ENCODE data around the gene SH3BP2.

The SH3BP2 gene

DNA sequence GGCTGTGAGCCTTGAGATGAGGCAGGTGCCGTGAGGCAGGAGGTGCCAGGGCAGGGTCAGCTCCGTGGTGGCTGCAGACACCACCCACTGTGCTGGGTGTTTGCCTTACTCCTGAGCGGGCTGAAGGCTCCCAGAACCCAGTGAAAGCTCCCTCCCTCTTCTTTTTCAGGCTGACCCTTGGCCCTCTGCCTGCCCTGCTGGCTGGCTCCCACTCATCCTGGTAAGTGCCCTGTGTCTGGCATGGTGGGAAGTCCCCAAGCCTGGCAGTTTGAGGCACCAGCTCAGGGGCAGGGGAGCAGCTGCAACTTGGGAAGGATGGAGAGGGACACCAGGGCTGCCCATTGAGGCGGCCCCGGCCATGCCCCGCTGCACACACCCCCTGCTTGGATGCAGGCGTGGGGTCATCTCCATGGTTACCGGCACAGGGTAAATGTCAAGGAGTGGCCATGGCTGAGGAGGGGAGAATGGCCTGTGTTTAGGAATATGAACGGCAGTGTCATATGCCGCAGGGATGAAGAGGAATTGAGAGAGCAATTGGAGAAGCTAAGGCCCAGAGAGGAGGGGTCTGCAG is 16.8 kb downstream of the SH3BP2 start:
- no peak overlapping the region for H3K9ac ChIP-seq (ENCODE audit: low read length)
- no peak overlapping the region for H3K4me3 ChIP-seq (ENCODE audit: low read depth, low read length)
- H3K4me1 ChIP-seq (ENCODE audit: control insufficient read depth, insufficient read depth, low read length) = peaks cover 29% of the 10 kb centered on the region

DNA sequence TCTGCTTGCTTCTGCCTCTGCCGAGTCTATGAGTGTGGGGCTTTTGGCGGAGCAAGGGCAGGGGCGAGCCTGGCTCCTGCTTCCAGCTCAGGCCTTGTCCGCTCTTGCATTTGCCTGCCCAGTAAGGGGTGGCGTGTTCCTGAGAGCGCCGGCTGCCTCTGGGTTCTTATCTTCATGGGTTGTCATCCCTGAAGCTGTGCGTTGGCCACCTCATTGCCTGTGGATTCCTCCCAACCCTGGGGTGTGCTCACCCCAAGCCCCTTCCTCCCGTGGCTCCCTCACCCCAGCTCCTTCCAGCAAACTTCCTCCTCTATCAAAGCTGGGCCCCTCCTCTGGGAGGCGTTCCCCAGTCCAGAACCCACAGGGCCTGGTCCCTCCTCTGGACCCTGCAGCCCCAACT is 17.5 kb downstream of the SH3BP2 start:
- no peak overlapping the region for H3K27ac ChIP-seq (ENCODE audit: low read depth, low read length)
- no peaks in the 10 kb centered on the region for H3K27me3 ChIP-seq (ENCODE audit: control insufficient read depth, insufficient read depth, low read length)
- H3K36me3 ChIP-seq (ENCODE audit: control insufficient read depth, insufficient read depth, low read length) = no peaks in the 10 kb centered on the region
- no peak overlapping the region for H3K4me3 ChIP-seq (ENCODE audit: low read depth, low read length)
- peaks cover 29% of the 10 kb centered on the region for H3K4me1 ChIP-seq (ENCODE audit: control insufficient read depth, insufficient read depth, low read length)
- H3K9ac ChIP-seq (ENCODE audit: low read length) = no peak overlapping the region
- no peaks in the 10 kb centered on the region for H3K9me3 ChIP-seq (ENCODE audit: control insufficient read depth, insufficient read depth, low read depth, low read length)

More for the DNA sequence above, 16.8 kb downstream of the SH3BP2 start:
- Histone ChIP-seq H3K27me3 (ENCODE audit: control insufficient read depth, insufficient read depth, low read length) (no peaks in the 10 kb centered on the region), H3K9me3 (ENCODE audit: control insufficient read depth, insufficient read depth, low read depth, low read length) (no peaks in the 10 kb centered on the region), H3K36me3 (ENCODE audit: control insufficient read depth, insufficient read depth, low read length) (no peaks in the 10 kb centered on the region), H3K27ac (ENCODE audit: low read depth, low read length) (no peak overlapping the region)

DNA sequence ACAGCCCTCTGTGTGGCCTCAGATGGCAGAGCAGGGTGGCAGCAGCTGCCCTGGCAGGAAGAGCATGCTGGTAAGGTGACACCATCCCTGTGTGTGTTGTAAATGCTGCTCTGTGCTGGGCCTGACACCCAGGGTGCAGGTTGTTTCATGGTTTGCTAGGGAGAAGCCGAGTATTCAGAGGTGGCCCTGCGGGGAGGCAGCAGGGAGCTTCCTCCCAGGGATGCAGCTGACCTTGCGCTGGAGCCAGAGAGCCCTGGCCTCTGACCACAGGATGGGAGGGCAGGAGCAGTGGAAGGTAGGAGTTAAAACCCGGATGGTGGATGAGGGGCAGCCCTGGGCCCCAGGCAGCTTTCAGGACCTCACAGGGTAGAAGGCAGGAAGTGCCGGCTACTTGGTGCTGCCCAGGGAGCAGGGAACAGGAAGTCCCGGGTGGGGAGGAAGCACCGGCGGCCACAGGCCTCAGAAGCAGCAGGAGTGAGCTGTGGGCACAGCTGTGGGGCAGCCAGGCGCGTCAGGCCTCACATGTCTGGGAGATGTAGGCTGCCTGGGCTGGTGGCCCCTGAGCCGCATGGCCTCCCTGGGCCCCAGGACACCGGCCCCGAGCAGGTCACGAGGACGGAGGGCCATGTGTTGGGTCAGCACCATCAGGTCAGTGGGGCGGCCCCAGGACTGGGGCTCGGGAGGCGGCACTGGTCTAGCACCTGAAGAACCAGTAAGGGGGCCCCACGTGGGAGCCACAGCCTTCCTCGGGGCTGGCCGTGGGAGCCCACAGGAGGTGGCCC is 19.1 kb downstream of the SH3BP2 start:
- H3K9me3 ChIP-seq (ENCODE audit: control insufficient read depth, insufficient read depth, low read depth, low read length) = no peaks in the 10 kb centered on the region
- H3K9ac ChIP-seq (ENCODE audit: low read length) = peak overlapping the region; percentile 44
- no peak overlapping the region for H3K4me3 ChIP-seq (ENCODE audit: low read depth, low read length)
- H3K27me3 ChIP-seq (ENCODE audit: control insufficient read depth, insufficient read depth, low read length) = 0 out of 2 replicates have a peak, but pooled peaks cover under 1% of the 10 kb centered on the region
- peak overlapping the region; percentile 48; the same call in 1 of the 2 replicates for H3K27ac ChIP-seq (ENCODE audit: low read depth, low read length)
- H3K4me1 ChIP-seq (ENCODE audit: control insufficient read depth, insufficient read depth, low read length) = peaks cover 29% of the 10 kb centered on the region
- H3K36me3 ChIP-seq (ENCODE audit: control insufficient read depth, insufficient read depth, low read length) = no peaks in the 10 kb centered on the region

DNA sequence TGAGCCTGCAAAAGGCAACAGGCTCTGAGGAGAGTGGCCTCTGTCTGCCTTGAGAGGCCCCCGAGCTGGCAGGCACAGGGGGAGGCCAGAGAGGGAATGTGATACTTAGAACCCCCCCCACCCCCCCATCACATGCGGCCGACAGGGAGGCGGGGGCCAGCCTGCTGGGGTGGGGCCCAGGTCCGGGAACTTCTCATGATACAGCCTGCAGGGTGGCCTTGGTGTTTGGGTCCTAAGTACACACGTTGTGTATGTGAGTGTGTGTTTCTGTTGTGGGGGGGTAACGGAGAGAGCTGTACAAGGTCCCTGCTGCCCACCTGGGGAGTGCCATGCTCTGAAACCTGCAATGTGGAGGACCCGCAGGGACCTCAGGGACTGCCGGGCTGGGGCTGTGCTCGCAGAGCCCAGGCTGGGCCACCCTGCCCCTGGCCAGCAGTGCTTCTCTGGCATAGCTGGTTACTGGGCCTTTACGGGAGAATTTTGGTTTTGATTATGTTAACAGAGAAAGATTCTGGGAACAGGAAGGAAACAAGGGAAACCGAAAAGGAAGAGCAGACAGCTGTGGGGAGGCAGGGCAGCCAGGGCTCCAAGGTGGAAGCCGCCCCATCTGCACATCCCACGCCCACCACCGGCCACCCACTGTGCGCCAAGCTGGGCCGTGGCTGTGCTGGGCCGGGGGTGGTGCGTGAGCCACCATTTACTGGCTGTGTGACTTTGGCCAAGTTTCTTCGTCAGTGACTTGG is 19.9 kb downstream of the SH3BP2 start:
- no peak overlapping the region for H3K4me3 ChIP-seq (ENCODE audit: low read depth, low read length)
- no peaks in the 10 kb centered on the region for H3K9me3 ChIP-seq (ENCODE audit: control insufficient read depth, insufficient read depth, low read depth, low read length)
- peaks cover 35% of the 10 kb centered on the region for H3K4me1 ChIP-seq (ENCODE audit: control insufficient read depth, insufficient read depth, low read length)
- H3K27ac ChIP-seq (ENCODE audit: low read depth, low read length) = peak overlapping the region; percentile 48; the same call in 1 of the 2 replicates
- peak overlapping the region; percentile 31 for H3K9ac ChIP-seq (ENCODE audit: low read length)
- no peaks in the 10 kb centered on the region for H3K36me3 ChIP-seq (ENCODE audit: control insufficient read depth, insufficient read depth, low read length)
- 0 out of 2 replicates have a peak, but pooled peaks cover 4% of the 10 kb centered on the region for H3K27me3 ChIP-seq (ENCODE audit: control insufficient read depth, insufficient read depth, low read length)

DNA sequence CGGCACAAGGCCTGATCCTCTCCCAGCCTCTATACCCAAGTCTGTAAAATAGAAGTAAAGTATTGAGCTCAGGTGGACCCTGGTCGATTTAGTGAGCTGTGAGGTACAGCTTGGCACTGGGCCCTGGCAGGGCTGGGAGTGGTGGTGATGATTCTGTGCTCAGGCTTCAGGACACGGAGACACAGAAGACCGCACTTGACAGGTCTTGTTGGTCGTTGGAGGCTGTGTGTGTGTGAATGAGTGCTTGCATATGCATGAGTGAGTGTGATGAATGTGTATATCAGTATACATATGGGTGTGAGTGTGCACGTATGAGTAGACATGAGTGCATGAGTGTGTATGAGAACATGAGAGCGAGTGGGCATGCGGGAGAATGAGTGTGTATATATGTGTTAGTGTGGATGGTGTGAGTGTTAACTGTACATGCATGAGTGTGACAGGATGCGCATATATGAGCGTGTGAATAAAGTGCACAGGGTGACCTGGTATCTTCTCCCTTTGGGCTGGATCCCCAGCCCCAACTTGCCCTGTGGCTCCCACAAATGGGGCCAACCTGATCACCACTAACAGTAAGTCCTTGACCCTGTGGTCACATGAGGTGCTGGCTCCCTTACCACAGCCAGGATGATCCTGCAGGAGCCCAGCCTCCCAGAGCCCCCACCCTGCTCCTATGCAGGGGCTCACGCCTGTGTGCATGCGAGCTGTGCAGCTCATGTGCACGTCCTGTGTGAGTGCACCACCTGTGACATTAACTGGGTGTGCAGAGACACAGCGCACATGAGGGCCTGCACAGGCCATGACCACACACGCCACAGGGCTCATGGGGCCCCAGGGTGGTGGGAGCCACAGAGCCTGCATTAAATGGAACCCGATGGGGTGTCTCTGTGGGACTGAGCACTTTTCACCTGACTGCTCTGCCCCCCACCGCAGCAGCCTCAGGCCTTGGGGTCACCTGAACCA is 20.8 kb downstream of the SH3BP2 start:
- Histone ChIP-seq H3K36me3 (ENCODE audit: control insufficient read depth, insufficient read depth, low read length) (no peaks in the 10 kb centered on the region), H3K9ac (ENCODE audit: low read length) (no peak overlapping the region), H3K4me3 (ENCODE audit: low read depth, low read length) (no peak overlapping the region), H3K4me1 (ENCODE audit: control insufficient read depth, insufficient read depth, low read length) (peaks cover 36% of the 10 kb centered on the region), H3K9me3 (ENCODE audit: control insufficient read depth, insufficient read depth, low read depth, low read length) (no peaks in the 10 kb centered on the region), H3K27me3 (ENCODE audit: control insufficient read depth, insufficient read depth, low read length) (0 out of 2 replicates have a peak, but pooled peaks cover 4% of the 10 kb centered on the region), H3K27ac (ENCODE audit: low read depth, low read length) (no peak overlapping the region)

DNA sequence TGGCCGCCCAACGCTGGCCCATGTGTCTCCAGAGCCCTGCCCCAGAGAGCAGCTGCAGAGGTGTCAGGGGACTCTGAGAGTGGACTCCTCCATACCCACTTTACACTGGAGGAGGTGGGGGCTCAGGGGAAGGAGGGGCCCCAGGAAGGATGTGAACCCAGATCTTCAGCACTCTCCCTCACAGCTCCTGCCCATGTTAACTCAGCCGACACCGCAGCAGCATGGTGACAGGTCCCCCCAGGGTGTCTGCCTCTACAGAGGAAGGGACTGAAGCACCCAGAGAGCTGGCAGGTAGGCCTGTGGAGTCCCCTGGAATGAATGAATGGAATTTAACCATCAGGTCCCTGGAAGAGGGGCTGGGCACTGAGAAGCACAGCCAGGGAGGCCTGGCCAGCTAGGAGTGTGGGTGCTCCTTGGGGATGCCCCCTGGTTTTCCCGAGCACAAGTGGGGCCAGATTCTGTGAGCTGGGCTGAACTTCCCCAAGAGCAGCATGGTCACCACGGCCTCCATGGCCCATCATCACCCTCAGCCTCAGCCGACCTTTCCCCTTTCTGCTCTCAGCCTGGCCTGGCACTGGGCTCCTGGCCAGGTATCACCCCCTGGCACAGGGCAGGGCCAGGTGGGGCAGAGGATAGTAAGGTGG is 21.9 kb downstream of the SH3BP2 start:
- H3K27ac ChIP-seq (ENCODE audit: low read depth, low read length) = no peak overlapping the region
- H3K4me1 ChIP-seq (ENCODE audit: control insufficient read depth, insufficient read depth, low read length) = peaks cover 36% of the 10 kb centered on the region
- H3K36me3 ChIP-seq (ENCODE audit: control insufficient read depth, insufficient read depth, low read length) = no peaks in the 10 kb centered on the region
- no peaks in the 10 kb centered on the region for H3K9me3 ChIP-seq (ENCODE audit: control insufficient read depth, insufficient read depth, low read depth, low read length)
- 0 out of 2 replicates have a peak, but pooled peaks cover 4% of the 10 kb centered on the region for H3K27me3 ChIP-seq (ENCODE audit: control insufficient read depth, insufficient read depth, low read length)
- no peak overlapping the region for H3K4me3 ChIP-seq (ENCODE audit: low read depth, low read length)
- no peak overlapping the region for H3K9ac ChIP-seq (ENCODE audit: low read length)

DNA sequence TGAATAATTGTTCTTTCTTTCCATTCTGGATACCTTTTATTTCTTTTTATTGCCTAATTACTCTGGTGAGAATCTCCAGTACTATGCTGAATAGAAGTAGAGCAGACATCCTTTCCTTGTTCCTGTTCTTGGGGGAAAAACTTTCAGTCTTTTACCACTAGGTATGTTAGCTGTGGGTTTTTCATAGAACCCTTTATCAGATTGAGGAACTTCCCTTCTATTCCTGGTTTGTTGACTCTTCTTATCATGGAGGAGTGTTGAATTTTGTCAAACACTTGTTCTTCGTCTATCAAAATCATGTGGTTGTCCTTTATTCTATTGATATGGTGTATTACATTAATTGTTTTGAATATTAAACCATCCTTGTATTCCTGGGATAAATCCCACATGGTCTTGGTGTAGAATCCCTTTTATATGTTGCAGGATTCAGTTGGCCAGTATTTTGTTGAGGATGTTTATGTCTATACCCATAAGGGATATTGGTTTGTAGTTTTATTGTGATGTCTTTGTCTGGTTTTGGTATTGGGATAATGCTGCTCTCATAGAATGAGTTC is 23.6 kb downstream of the SH3BP2 start:
- Histone ChIP-seq H3K27ac (ENCODE audit: low read depth, low read length) (no peak overlapping the region), H3K4me1 (ENCODE audit: control insufficient read depth, insufficient read depth, low read length) (peaks cover 25% of the 10 kb centered on the region), H3K4me3 (ENCODE audit: low read depth, low read length) (no peak overlapping the region), H3K27me3 (ENCODE audit: control insufficient read depth, insufficient read depth, low read length) (0 out of 2 replicates have a peak, but pooled peaks cover 4% of the 10 kb centered on the region), H3K9ac (ENCODE audit: low read length) (no peak overlapping the region), H3K36me3 (ENCODE audit: control insufficient read depth, insufficient read depth, low read length) (peaks cover 9% of the 10 kb centered on the region), H3K9me3 (ENCODE audit: control insufficient read depth, insufficient read depth, low read depth, low read length) (no peaks in the 10 kb centered on the region)

DNA sequence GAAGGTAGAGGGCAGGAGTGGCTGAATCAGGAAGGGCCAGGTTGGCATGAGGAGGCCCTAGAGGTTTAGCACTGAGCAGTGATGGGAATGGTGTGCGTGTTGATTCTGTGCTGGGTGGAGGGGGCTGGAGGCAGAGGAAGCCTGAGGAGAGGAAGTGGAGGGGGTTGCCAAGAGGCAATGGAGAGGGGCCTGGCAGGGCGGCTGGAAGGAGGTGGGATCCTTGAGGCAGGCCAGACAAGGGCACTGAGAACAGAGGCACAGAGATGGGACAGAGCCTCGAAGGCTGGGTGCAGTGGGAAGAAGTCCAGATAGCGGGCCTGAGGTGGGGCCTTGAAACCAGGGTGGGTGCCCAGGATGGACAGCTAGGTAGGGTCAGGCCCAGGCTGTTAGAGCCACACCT is 24.3 kb downstream of the SH3BP2 start:
- Histone ChIP-seq H3K27me3 (ENCODE audit: control insufficient read depth, insufficient read depth, low read length) (0 out of 2 replicates have a peak, but pooled peaks cover 4% of the 10 kb centered on the region), H3K4me1 (ENCODE audit: control insufficient read depth, insufficient read depth, low read length) (peaks cover 18% of the 10 kb centered on the region), H3K9ac (ENCODE audit: low read length) (no peak overlapping the region), H3K9me3 (ENCODE audit: control insufficient read depth, insufficient read depth, low read depth, low read length) (no peaks in the 10 kb centered on the region), H3K36me3 (ENCODE audit: control insufficient read depth, insufficient read depth, low read length) (peaks cover 10% of the 10 kb centered on the region), H3K4me3 (ENCODE audit: low read depth, low read length) (no peak overlapping the region), H3K27ac (ENCODE audit: low read depth, low read length) (no peak overlapping the region)

DNA sequence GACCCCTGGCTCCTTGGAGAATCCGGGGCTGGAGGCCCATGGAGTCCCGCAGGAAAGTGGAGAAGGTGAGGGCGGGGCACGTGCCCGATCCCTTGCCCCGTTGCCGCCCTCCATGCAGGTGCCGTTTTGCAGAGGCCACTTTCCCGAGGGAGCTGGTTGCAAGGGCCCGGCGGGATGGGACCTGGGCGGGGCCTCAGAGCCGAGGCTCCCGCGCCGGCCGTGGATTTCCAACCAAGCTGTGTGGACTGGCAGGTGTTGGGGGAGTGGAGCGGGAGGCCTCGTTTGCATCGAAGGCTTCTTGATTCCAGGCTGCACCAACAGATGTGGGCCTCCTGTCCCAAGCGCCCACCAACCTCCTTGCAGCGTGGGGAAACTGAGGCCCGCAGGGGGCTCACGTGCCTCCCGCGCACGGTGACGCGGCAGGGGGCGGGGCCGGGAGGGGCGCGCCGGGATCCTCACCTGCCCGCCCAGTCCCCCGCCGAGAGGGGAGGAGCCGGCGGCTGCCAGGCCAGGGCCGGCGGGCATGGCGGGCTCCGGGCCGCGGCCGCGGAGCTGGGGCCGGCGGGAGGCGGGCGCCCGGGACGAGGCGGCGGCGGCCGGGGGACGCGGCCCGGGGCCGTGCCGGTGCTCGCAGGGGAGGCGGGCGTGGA is 24.9 kb downstream of the SH3BP2 start:
- Histone ChIP-seq H3K9ac (ENCODE audit: low read length) (peak overlapping the region; percentile 86), H3K9me3 (ENCODE audit: control insufficient read depth, insufficient read depth, low read depth, low read length) (no peaks in the 10 kb centered on the region), H3K36me3 (ENCODE audit: control insufficient read depth, insufficient read depth, low read length) (peaks cover 17% of the 10 kb centered on the region), H3K4me3 (ENCODE audit: low read depth, low read length) (peak overlapping the region; percentile 81), H3K4me1 (ENCODE audit: control insufficient read depth, insufficient read depth, low read length) (peaks cover 13% of the 10 kb centered on the region), H3K27ac (ENCODE audit: low read depth, low read length) (no peak overlapping the region), H3K27me3 (ENCODE audit: control insufficient read depth, insufficient read depth, low read length) (0 out of 2 replicates have a peak, but pooled peaks cover 4% of the 10 kb centered on the region)
